Middle frontal gyrus (tissue), 1 donor: ENCODE data around the gene SBF1.
"Not testable (repeated sequence)": the region's sequence is repeated elsewhere in the genome, so short reads cannot be mapped to it uniquely, and the experiment has no call there.

Experiments used
- DNase-seq: peaks from one replicate; pipeline ENCODE4 v3.0.0-alpha.2; 2015; ENCODE audit warnings: low spot score; ENCODE audit errors: extremely low spot score

The SBF1 gene

GRCh38 chr22:50432877-50433510, 41.8 kb downstream of the SBF1 start:
- not testable (repeated sequence) for DNase-seq

- DNase-seq, result no peak
Observed at GRCh38 chr22:50432131-50432876, 42.5 kb downstream of the SBF1 start.

GRCh38 chr22:50425179-50425916, 49.5 kb downstream of the SBF1 start:
- no peak for DNase-seq

GRCh38 chr22:50423956-50424355, 50.9 kb downstream of the SBF1 start:
- no peak for DNase-seq

GRCh38 chr22:50422961-50423815, 51.6 kb downstream of the SBF1 start:
- no peak for DNase-seq

- no peak for DNase-seq
Observed at GRCh38 chr22:50422046-50422445, 52.8 kb downstream of the SBF1 start.

- no peak for DNase-seq
Observed at GRCh38 chr22:50420581-50420980, 54.3 kb downstream of the SBF1 start.

- DNase-seq, result no peak
Observed at GRCh38 chr22:50420015-50420414, 54.8 kb downstream of the SBF1 start.

- no peak for DNase-seq
Observed at GRCh38 chr22:50419116-50419515, 55.7 kb downstream of the SBF1 start.

GRCh38 chr22:50418624-50419023, 56.2 kb downstream of the SBF1 start:
- no peak for DNase-seq

GRCh38 chr22:50417411-50418210, 57.2 kb downstream of the SBF1 start:
- no peak for DNase-seq

- DNase-seq, result no peak
Observed at GRCh38 chr22:50416996-50417395, 57.8 kb downstream of the SBF1 start.

GRCh38 chr22:50415426-50415825, 59.4 kb downstream of the SBF1 start:
- DNase-seq, result no peak

- DNase-seq, result no peak
Observed at GRCh38 chr22:50414476-50415248, 60.2 kb downstream of the SBF1 start.

GRCh38 chr22:50408954-50409353, 65.9 kb downstream of the SBF1 start:
- not testable (repeated sequence) for DNase-seq

- no peak for DNase-seq
Observed at GRCh38 chr22:50408311-50408710, 66.5 kb downstream of the SBF1 start.

- DNase-seq, result no peak
Observed at GRCh38 chr22:50406416-50407170, 68.2 kb downstream of the SBF1 start.

- no peak for DNase-seq
Observed at GRCh38 chr22:50403701-50404101, 71.1 kb downstream of the SBF1 start.

- no peak for DNase-seq
Observed at GRCh38 chr22:50401907-50402306, 72.9 kb downstream of the SBF1 start.
